Measurements from ENCODE around the gene PTPN6. TPM values are rescaled to one million over a fixed set of nuclear protein-coding genes. Genes with fewer than 3 reads are reported as not detected.

Gene PTPN6
- total and polyA plus RNA-seq, 2 of the 8 experiments (the other 6 are each of a cell fraction or from before 2014, with no cell fraction given): 16.3 to 28.4 TPM

DNA sequence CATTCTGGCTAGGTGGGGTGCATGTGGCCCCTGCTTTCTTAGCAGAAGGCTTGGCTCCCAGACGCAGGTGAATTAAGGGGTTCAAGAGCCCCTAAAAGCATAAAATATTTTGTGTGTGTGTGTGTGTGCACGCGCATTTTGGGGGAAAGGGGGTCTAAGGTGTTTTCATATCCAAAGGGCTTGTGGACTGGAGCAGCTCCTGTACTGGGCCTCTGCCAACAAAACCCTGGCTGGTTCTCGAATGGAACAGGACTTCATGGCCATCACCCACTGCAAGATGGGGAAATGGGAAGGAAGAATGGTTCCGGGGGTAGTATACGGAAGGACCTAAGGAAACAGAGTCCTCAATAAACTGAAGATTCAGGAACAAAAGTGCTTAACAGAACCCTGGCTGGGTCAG is 27.3 kb upstream of the PTPN6 start:
- Histone ChIP-seq H2BK12ac (ENCODE audit: low read depth, low read length) (no peak overlapping the region), H2AK5ac (ENCODE audit: low read depth, low read length) (no peak overlapping the region), H4K91ac (replicated peaks; ENCODE audit: insufficient read length, low read length) (no peak overlapping the region), H3K18ac (ENCODE audit: extremely low read depth, low read length) (no peak overlapping the region), H2BK120ac (replicated peaks; ENCODE audit: low read depth, low read length) (no peak overlapping the region), H3K27ac (ENCODE audit: low read depth, low read length) (no peak overlapping the region), H2BK20ac (ENCODE audit: low read length) (no peak overlapping the region), H3K4me3 (ENCODE audit: extremely low read depth in 1 of 4, insufficient read depth in 2 of 4, low read depth in 3 of 4, low read length in 4 of 4) (no peak overlapping the region), H4K8ac (ENCODE audit: extremely low read depth, insufficient read depth, low read length) (no peak overlapping the region), H3K36me3 (ENCODE audit: control insufficient read depth in 2 of 4, insufficient read depth in 4 of 4, low read length in 3 of 4) (peaks cover 19 to 47% (median 31%) of the 10 kb centered on the region in 4 experiments), H3K9ac (replicated peaks in 1 of 4; ENCODE audit: extremely low read depth in 1 of 4, low read depth in 3 of 4, low read length in 3 of 4) (no peak overlapping the region; a peak in 2 of 7 replicates), H3K4me2 (ENCODE audit: insufficient read depth in 1 of 2, low read depth in 2 of 2, low read length in 2 of 2) (peak overlapping the region; percentile 92 to 100; a peak in 3 of 4 replicates), H3K79me1 (ENCODE audit: low read depth, low read length) (no peaks in the 10 kb centered on the region; the same call in 1 of the 2 replicates), H2BK5ac (ENCODE audit: low read depth, low read length) (no peak overlapping the region), H3K79me2 (ENCODE audit: control insufficient read depth in 1 of 2, insufficient read depth in 2 of 2, low read length in 2 of 2) (peaks cover 5% of the 10 kb centered on the region in 2 experiments), H3K23ac (ENCODE audit: insufficient read length) (no peak overlapping the region), H2AFZ (ENCODE audit: low read length) (no peak overlapping the region), H4K5ac (ENCODE audit: insufficient read length, low read depth, low read length) (no peak overlapping the region), H3K14ac (ENCODE audit: insufficient read length) (no peak overlapping the region), H3K4me1 (replicated peaks in 1 of 4; ENCODE audit: control insufficient read depth in 3 of 4, insufficient read depth in 4 of 4, low read length in 3 of 4) (peaks cover 12 to 24% (median 16%) of the 10 kb centered on the region in 4 experiments), H3K56ac (replicated peaks; ENCODE audit: insufficient read length, low read depth, low read length) (no peak overlapping the region), H3K4ac (replicated peaks; ENCODE audit: insufficient read length, low read depth, low read length) (no peak overlapping the region), H4K20me1 (replicated peaks in 1 of 2; ENCODE audit: control insufficient read depth in 1 of 2, insufficient read depth in 2 of 2, low read length in 2 of 2) (peaks cover 2 to 4% of the 10 kb centered on the region in 2 experiments), H3K27me3 (replicated peaks in 1 of 4; ENCODE audit: control insufficient read depth in 3 of 4, extremely low read depth in 1 of 4, insufficient read depth in 3 of 4, low read length in 3 of 4) (no peaks in the 10 kb centered on the region), H3K9me3 (ENCODE audit: insufficient read depth in 2 of 2, low read depth in 1 of 2, low read length in 1 of 2) (no peaks in the 10 kb centered on the region), H2BK15ac (ENCODE audit: low read length) (no peak overlapping the region), H3K23me2 (ENCODE audit: low read depth, low read length) (peaks cover 21% of the 10 kb centered on the region)
- ChIA-PET POLR2A (ENCODE audit: partially characterized antibody) (interaction anchor here (0.9 to 44.0 kb wide), 10 partner anchors 14 to 453 kb away, joined by 3 to 1596 read pairs (median 22); partner anchors contain the start of genes C12orf57, CDCA3, EMG1 and ENO2), CTCF (ENCODE audit: partially characterized antibody) (interaction anchor here (0.9 to 10.0 kb wide), 23 partner anchors 8 to 413 kb away, joined by 3 to 253 read pairs (median 5); partner anchors contain the start of genes C12orf57, ENO2, LPAR5 and LRRC23)
- FAIRE-seq: no peak
- 91% methylated on average over 6 of the region's 6 CpGs; no CpG with 5 or more reads in 1 of the 2 experiments for WGBS, 2 experiments (ENCODE audit: extremely low coverage in 1 of 2, insufficient coverage in 1 of 2, insufficient read length in 1 of 2, insufficient replicate concordance in 2 of 2, low coverage in 1 of 2, low lambda C conversion rate in 2 of 2, missing lambda C conversion rate in 1 of 2)
- DNase-seq (ENCODE audit: low read depth in 1 of 2, low spot score in 2 of 2): no peak
- TF ChIP-seq RBBP5 (IDR thresholded peaks at IDR 0.05; ENCODE audit: borderline replicate concordance, low read depth, low read length) (no peak), SRF (IDR thresholded peaks at IDR 0.05; ENCODE audit: low read depth, low read length) (no peak), ASH2L (IDR thresholded peaks at IDR 0.05; ENCODE audit: low read length) (no peak), SIRT6 (IDR thresholded peaks at IDR 0.05; ENCODE audit: low read length) (no peak)
- TF ChIP-seq, protein P1, sequence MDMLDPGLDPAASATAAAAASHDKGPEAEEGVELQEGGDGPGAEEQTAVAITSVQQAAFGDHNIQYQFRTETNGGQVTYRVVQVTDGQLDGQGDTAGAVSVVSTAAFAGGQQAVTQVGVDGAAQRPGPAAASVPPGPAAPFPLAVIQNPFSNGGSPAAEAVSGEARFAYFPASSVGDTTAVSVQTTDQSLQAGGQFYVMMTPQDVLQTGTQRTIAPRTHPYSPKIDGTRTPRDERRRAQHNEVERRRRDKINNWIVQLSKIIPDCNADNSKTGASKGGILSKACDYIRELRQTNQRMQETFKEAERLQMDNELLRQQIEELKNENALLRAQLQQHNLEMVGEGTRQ (IDR thresholded peaks at IDR 0.05; ENCODE audit: low read length): no peak
